ENCODE data around the gene NME3. TPM values are rescaled to one million over a fixed set of nuclear protein-coding genes. Genes with fewer than 3 reads are reported as not detected.

Gene NME3
- total RNA-seq, 1 donor from 2014 or later, result 15.6 TPM

DNA sequence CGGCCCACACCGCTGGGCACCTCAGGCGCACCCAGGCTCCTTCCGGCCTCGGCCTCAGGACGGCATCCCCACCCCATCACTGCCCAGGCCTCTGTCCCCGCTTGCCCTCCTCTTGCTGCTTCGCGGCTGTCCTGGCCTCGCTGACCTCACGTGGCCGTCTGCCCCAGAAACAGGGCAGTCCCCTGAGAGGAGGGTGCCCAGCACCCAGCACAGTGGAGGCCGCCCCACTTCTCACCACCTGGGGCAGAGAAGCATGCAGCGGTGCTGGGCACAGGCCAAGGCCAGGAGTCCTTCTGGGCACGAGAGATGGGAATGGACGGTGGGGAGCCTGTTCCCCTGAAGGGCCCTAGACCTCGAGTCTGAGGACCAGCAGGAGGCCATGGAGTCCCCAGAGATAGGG is 46.4 kb upstream of the NME3 start:
- Histone ChIP-seq H3K9me3 (ENCODE audit: low read depth) (no peaks in the 10 kb centered on the region), H3K4me2 (no peak overlapping the region), H3F3A (ENCODE audit: low read depth) (peaks cover 5% of the 10 kb centered on the region), H2AFZ (replicated peaks) (no peak overlapping the region), H3K79me2 (ENCODE audit: low read depth) (no peaks in the 10 kb centered on the region), H3K36me3 (no peaks in the 10 kb centered on the region), H3K9ac (no peak overlapping the region), H3K27me3 (no peaks in the 10 kb centered on the region), H3K27ac (no peak overlapping the region), H4K20me1 (ENCODE audit: low read depth) (peaks cover under 1% of the 10 kb centered on the region), H3K4me3 (no peak overlapping the region), H3K4me1 (no peaks in the 10 kb centered on the region)
- Mint-ChIP-seq H3K27ac (no peak overlapping the region), H3K4me3 (no peak overlapping the region), H3K4me1 (no peaks in the 10 kb centered on the region), H3K27me3 (ENCODE audit: insufficient read depth, low read depth) (no peaks in the 10 kb centered on the region), H3K9me3 (no peaks in the 10 kb centered on the region), H3K36me3 (peaks cover 9% of the 10 kb centered on the region)
- TF ChIP-seq EZH2phosphoT487 (IDR thresholded peaks at IDR 0.05), result no peak
- DNase-seq (ENCODE audit: low spot score), result no peak

DNA sequence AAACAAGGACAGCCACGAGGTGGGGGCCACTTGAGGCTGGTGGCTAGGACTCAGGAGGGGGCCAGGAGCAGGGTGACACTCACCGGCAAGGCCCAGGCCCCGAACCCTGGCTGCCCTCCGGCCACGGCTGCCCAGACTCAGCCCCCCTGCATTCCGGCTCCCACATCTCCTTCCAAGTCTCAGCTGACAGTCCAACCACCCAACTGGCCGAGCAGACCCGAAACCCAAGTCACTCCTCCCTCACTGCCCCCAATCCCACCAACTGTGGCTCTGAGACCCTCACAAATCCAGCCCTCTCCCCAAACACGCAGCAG is 45.9 kb upstream of the NME3 start:
- H3K4me1 Mint-ChIP-seq, result no peaks in the 10 kb centered on the region
- no peaks in the 10 kb centered on the region for H3K36me3 ChIP-seq
- no peak for DNase-seq (ENCODE audit: low spot score)
- no peak overlapping the region for H3K27ac ChIP-seq
- no peak overlapping the region for H3K4me3 Mint-ChIP-seq
- no peak overlapping the region for H3K4me2 ChIP-seq
- H3K4me3 ChIP-seq, result no peak overlapping the region
- H3K27ac Mint-ChIP-seq, result no peak overlapping the region
- no peak for TF ChIP-seq EZH2phosphoT487 (IDR thresholded peaks at IDR 0.05)
- no peak for TF ChIP-seq EZH2 (IDR thresholded peaks at IDR 0.05)
- no peaks in the 10 kb centered on the region for H3K27me3 Mint-ChIP-seq (ENCODE audit: insufficient read depth, low read depth)
- peaks cover 5% of the 10 kb centered on the region for H3F3A ChIP-seq (ENCODE audit: low read depth)
- H3K36me3 Mint-ChIP-seq, result peaks cover 9% of the 10 kb centered on the region
- no peaks in the 10 kb centered on the region for H3K79me2 ChIP-seq (ENCODE audit: low read depth)
- H3K4me1 ChIP-seq, result no peaks in the 10 kb centered on the region
- no peaks in the 10 kb centered on the region for H3K9me3 Mint-ChIP-seq
- no peaks in the 10 kb centered on the region for H3K27me3 ChIP-seq
- no peak overlapping the region for H3K9ac ChIP-seq
- H3K9me3 ChIP-seq (ENCODE audit: low read depth), result no peaks in the 10 kb centered on the region
- no peaks in the 10 kb centered on the region for H4K20me1 ChIP-seq (ENCODE audit: low read depth)
- no peak overlapping the region for H2AFZ ChIP-seq (replicated peaks)

DNA sequence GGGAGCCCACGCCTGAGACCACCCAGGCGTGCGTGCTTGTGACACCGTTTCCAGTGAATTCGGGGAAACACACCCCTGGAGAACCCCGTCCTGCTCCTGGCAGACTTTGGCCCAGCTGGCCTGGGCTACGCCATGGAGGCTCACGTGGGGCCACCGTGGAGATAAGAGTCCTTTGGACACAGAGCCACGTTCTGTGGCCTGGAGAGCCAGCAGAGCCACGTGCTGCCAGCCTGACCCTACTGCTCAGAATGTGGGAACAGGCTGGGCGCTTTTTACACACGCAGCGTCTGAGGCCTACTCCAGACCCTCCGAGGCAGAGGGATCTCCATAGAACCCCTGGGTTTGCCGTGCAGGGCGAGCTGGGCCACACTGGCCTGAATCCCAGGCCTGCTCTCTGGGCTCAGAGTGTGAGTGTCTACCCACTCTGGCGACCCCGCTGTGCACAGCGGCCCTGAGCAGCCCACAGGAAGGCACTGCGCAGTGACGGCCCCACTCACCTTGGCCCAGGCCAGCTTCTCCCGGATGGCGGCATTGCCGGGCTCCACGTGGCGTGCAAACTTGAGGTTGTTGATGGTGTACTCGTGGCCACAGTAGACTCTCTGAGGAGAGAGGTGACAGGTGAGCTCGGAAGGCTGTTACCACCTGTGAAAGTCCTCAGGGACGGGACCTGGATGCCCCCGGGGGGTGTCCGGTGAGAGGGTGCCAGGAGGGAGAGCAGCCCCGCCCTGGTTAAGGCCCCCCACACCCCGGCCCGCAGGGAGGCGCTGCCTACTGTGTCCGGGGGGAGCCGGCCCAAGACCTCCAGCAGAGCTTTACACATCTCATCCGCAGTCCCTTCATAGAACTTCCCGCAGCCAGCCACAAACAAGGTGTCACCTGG is 45.3 kb upstream of the NME3 start:
- Mint-ChIP-seq H3K36me3 (peaks cover 9% of the 10 kb centered on the region), H3K9me3 (no peaks in the 10 kb centered on the region), H3K27me3 (ENCODE audit: insufficient read depth, low read depth) (no peaks in the 10 kb centered on the region), H3K4me3 (no peak overlapping the region), H3K27ac (no peak overlapping the region), H3K4me1 (no peaks in the 10 kb centered on the region)
- Histone ChIP-seq H4K20me1 (ENCODE audit: low read depth) (no peaks in the 10 kb centered on the region), H3K4me2 (no peak overlapping the region), H3K27me3 (no peaks in the 10 kb centered on the region), H3F3A (ENCODE audit: low read depth) (peaks cover 5% of the 10 kb centered on the region), H3K79me2 (ENCODE audit: low read depth) (no peaks in the 10 kb centered on the region), H3K4me1 (no peaks in the 10 kb centered on the region), H3K27ac (no peak overlapping the region), H3K36me3 (no peaks in the 10 kb centered on the region), H3K9me3 (ENCODE audit: low read depth) (no peaks in the 10 kb centered on the region), H3K4me3 (no peak overlapping the region), H3K9ac (no peak overlapping the region), H2AFZ (replicated peaks) (no peak overlapping the region)
- TF ChIP-seq, protein P1, sequence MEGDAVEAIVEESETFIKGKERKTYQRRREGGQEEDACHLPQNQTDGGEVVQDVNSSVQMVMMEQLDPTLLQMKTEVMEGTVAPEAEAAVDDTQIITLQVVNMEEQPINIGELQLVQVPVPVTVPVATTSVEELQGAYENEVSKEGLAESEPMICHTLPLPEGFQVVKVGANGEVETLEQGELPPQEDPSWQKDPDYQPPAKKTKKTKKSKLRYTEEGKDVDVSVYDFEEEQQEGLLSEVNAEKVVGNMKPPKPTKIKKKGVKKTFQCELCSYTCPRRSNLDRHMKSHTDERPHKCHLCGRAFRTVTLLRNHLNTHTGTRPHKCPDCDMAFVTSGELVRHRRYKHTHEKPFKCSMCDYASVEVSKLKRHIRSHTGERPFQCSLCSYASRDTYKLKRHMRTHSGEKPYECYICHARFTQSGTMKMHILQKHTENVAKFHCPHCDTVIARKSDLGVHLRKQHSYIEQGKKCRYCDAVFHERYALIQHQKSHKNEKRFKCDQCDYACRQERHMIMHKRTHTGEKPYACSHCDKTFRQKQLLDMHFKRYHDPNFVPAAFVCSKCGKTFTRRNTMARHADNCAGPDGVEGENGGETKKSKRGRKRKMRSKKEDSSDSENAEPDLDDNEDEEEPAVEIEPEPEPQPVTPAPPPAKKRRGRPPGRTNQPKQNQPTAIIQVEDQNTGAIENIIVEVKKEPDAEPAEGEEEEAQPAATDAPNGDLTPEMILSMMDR (IDR thresholded peaks at IDR 0.05), result no peak
- TF ChIP-seq EZH2phosphoT487 (IDR thresholded peaks at IDR 0.05) (no peak), EZH2 (IDR thresholded peaks at IDR 0.05) (no peak)
- DNase-seq (ENCODE audit: low spot score), result no peak

DNA sequence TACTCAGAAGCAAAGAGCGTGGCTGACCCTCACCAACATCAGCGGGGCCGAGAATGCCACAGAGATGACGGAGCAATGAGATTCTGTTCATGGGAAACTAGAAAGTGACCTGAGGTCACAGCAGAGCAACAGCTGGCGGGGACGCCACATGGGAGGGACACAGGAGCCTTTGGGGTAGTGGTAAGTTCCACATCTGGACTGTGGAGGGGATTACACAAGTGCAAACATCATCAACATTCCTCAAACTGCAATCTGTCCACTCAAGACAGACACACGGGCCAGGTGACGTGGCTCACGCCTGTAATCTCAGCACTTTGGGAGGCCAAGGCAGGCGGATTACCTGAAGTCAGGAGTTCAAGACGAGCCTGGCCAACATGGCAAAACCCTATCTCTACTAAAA is 44.1 kb upstream of the NME3 start:
- H3K27me3 Mint-ChIP-seq (ENCODE audit: insufficient read depth, low read depth), result no peaks in the 10 kb centered on the region
- no peak for DNase-seq (ENCODE audit: low spot score)
- Histone ChIP-seq H3K9ac (no peak overlapping the region), H3K9me3 (ENCODE audit: low read depth) (no peaks in the 10 kb centered on the region), H2AFZ (replicated peaks) (no peak overlapping the region), H3K27ac (no peak overlapping the region), H3K79me2 (ENCODE audit: low read depth) (no peaks in the 10 kb centered on the region), H3K36me3 (no peaks in the 10 kb centered on the region), H4K20me1 (ENCODE audit: low read depth) (no peaks in the 10 kb centered on the region), H3K4me1 (no peaks in the 10 kb centered on the region), H3K4me2 (no peak overlapping the region), H3K27me3 (no peaks in the 10 kb centered on the region), H3F3A (ENCODE audit: low read depth) (peaks cover 5% of the 10 kb centered on the region), H3K4me3 (no peak overlapping the region)
- H3K9me3 Mint-ChIP-seq, result no peaks in the 10 kb centered on the region
- TF ChIP-seq EZH2 (IDR thresholded peaks at IDR 0.05), result no peak
- TF ChIP-seq, protein P1 (IDR thresholded peaks at IDR 0.05), result no peak
- TF ChIP-seq EZH2phosphoT487 (IDR thresholded peaks at IDR 0.05), result no peak
- no peak overlapping the region for H3K4me3 Mint-ChIP-seq
- H3K36me3 Mint-ChIP-seq, result peaks cover 9% of the 10 kb centered on the region
- no peak overlapping the region for H3K27ac Mint-ChIP-seq
- H3K4me1 Mint-ChIP-seq, result no peaks in the 10 kb centered on the region

Measured in neural progenitor cell (in vitro differentiated cells).